B cell (primary cell): ENCODE results near the gene ELF4. TPM values are rescaled to one million over a fixed set of nuclear protein-coding genes. Genes with fewer than 3 reads are reported as not detected.

ENCODE experiments used
- ATAC-seq: fragments of 200-7000 bp; cut with Tn5 transposase; one replicate; pipeline ENCODE4 v1.10.0; 2021; ENCODE audit warnings: low read depth, mild to moderate bottlenecking, moderate number of reproducible peaks, moderate library complexity
- CTCF ChIA-PET: fragments of 350-600 bp; sonication (Branson Sonifier 250); formaldehyde crosslinking; loops from one replicate; lab custom pipeline; 2021; ENCODE audit warnings: antibody characterized with exemption, inconsistent platforms; lab: Charles Lee
- POLR2A ChIA-PET: fragments of 350-600 bp; sonication (Branson Sonifier 250); formaldehyde crosslinking; loops from one replicate; lab custom pipeline; 2021; ENCODE audit warnings: antibody characterized with exemption; lab: Charles Lee
- DNase-seq: peaks from one replicate; pipeline ENCODE4 v3.0.0; 2013
- H2AFZ ChIP-seq: 2 replicates; pipeline ENCODE4 v1.6.1; 2012; ENCODE audit warnings: mild to moderate bottlenecking, low read depth, low read length; ENCODE audit not compliant: insufficient read depth, poor library complexity, severe bottlenecking
- H3K27ac ChIP-seq, 2 donors: 1 replicate in 1 of 2; 2 replicates in 1 of 2; pipeline ENCODE4 v1.5.1; 2012 to 2013; ENCODE audit warnings: low read length in 2 of 2, mild to moderate bottlenecking in 2 of 2, moderate library complexity in 1 of 2
- H3K27me3 ChIP-seq, 4 experiments: fragments of 200-600 bp in 1 of 4; sonication (generic) in 1 of 4; replicated peaks in 1 of 4; 1 replicate in 2 of 4; 2 replicates in 2 of 4; pipeline versions ENCODE4 v1.6.1 to v1.7.0; 2013 to 2016; ENCODE audit warnings: low read length in 3 of 4, mild to moderate bottlenecking in 2 of 4, mixed read lengths in 1 of 4, moderate library complexity in 1 of 4; ENCODE audit not compliant: insufficient read depth in 4 of 4, control insufficient read depth in 3 of 4; ENCODE audit errors: control extremely low read depth in 1 of 4
- H3K36me3 ChIP-seq, 2 experiments: replicated peaks in 1 of 2; 1 replicate in 1 of 2; 2 replicates in 1 of 2; pipeline versions ENCODE4 v1.6.1 to v1.7.1; 2013; ENCODE audit warnings: low read length in 1 of 2; ENCODE audit not compliant: insufficient read depth in 2 of 2, control insufficient read depth in 1 of 2; ENCODE audit errors: control extremely low read depth in 1 of 2, extremely low read depth in 1 of 2
- H3K4me1 ChIP-seq, 2 donors: fragments of 200-600 bp in 1 of 2; sonication (generic) in 1 of 2; 1 replicate in 1 of 2; 2 replicates in 1 of 2; pipeline versions ENCODE4 v1.5.1 to v1.6.1; 2013 to 2017; ENCODE audit warnings: low read length in 2 of 2; ENCODE audit not compliant: control insufficient read depth in 2 of 2, insufficient read depth in 2 of 2
- H3K4me2 ChIP-seq: replicated peaks from 2 replicates; pipeline ENCODE3; 2012; ENCODE audit warnings: mild to moderate bottlenecking, low read depth, low read length; ENCODE audit not compliant: poor library complexity, severe bottlenecking
- H3K4me3 ChIP-seq, 5 experiments: fragments of 200-600 bp in 1 of 5; sonication (generic) in 1 of 5; 1 replicate in 3 of 5; 2 replicates in 2 of 5; pipeline versions ENCODE4 v1.5.1 to v1.7.0; 2011 to 2016; ENCODE audit warnings: low read length in 4 of 5, mild to moderate bottlenecking in 4 of 5, low read depth in 2 of 5, control low read depth in 1 of 5, moderate library complexity in 1 of 5; ENCODE audit not compliant: insufficient read depth in 1 of 5; ENCODE audit errors: control extremely low read depth in 1 of 5, extremely low read depth in 1 of 5
- H3K79me2 ChIP-seq: fragments of 200-600 bp; sonication (generic); one replicate; pipeline ENCODE4 v1.6.0; 2016; ENCODE audit warnings: low read length; ENCODE audit not compliant: control insufficient read depth, insufficient read depth
- H3K9ac ChIP-seq: fragments of 200-600 bp; sonication (generic); 2 replicates; pipeline ENCODE4 v1.6.1; 2017; ENCODE audit warnings: mild to moderate bottlenecking, low read length, moderate library complexity
- H3K9me3 ChIP-seq, 3 donors: one replicate each; pipeline versions ENCODE4 v1.6.1 to v1.7.1; 2013; ENCODE audit warnings: low read length in 2 of 3; ENCODE audit not compliant: control insufficient read depth in 2 of 3, insufficient read depth in 1 of 3; ENCODE audit errors: control extremely low read depth in 1 of 3
- H4K20me1 ChIP-seq: 2 replicates; pipeline ENCODE4 v1.6.0; 2012; ENCODE audit warnings: mild to moderate bottlenecking, low read length; ENCODE audit not compliant: insufficient read depth, control insufficient read depth, poor library complexity, severe bottlenecking
- H3K27ac Mint-ChIP-seq: one replicate; pipeline ENCODE4 v1.8.0; 2021; ENCODE audit warnings: mixed read lengths
- H3K27me3 Mint-ChIP-seq: one replicate; pipeline ENCODE4 v1.8.0; 2021; ENCODE audit warnings: mixed read lengths
- H3K4me1 Mint-ChIP-seq: one replicate; pipeline ENCODE4 v1.8.0; 2021; ENCODE audit warnings: mixed read lengths
- H3K4me3 Mint-ChIP-seq: one replicate; pipeline ENCODE4 v1.8.0; 2021; ENCODE audit warnings: mixed read lengths
- H3K9me3 Mint-ChIP-seq: one replicate; pipeline ENCODE4 v1.8.0; 2022; ENCODE audit warnings: mixed read lengths; ENCODE audit not compliant: insufficient read depth
- EZH2 ChIP-seq: IDR thresholded peaks from 2 replicates; pipeline ENCODE4 v1.6.1; 2012; ENCODE audit warnings: borderline replicate concordance, low read depth, mild to moderate bottlenecking, moderate library complexity, low read length; ENCODE audit not compliant: insufficient read depth, poor library complexity, severe bottlenecking
- WGBS: methylation state at CpG from one replicate; pipeline ENCODE4 v1.1.5; 2013; ENCODE audit warnings: missing lambda C conversion rate; ENCODE audit not compliant: insufficient coverage; 5-methylcytosine and 5-hydroxymethylcytosine counted together
- intact Hi-C: fragments of 100-400 bp; cut with micrococcal nuclease; formaldehyde crosslinking; loops from one replicate; pipeline ENCODE4 v1.10.0; 2022
- polyA plus RNA-seq: library from polyadenylated mRNA; depleted of rRNA; stranded (reverse); fragments of >200 nt; gene quantifications from 2 replicates; pipeline ENCODE4 v1.2.3, GENCODE V29; 2012
- total RNA-seq, 2 donors: library from RNA; stranded (reverse); fragments of 120-200 nt in 1 of 2; gene quantifications; 1 replicate in 1 of 2; 2 replicates in 1 of 2; pipeline versions ENCODE4 v1.2.3 to v1.2.4, GENCODE V29; 2013 to 2022
- TF ChIP-seq, protein P1 (sequence below): fragments of 200-600 bp; IDR thresholded peaks from one replicate; pipeline ENCODE4 v1.8.0; 2022; ENCODE audit warnings: antibody characterized with exemption, mild to moderate bottlenecking

Gene ELF4
- total and polyA plus RNA-seq, 2 donors (not counting 1 experiment from before 2014, with no cell fraction given) = 24.7 to 26.3 TPM

DNA sequence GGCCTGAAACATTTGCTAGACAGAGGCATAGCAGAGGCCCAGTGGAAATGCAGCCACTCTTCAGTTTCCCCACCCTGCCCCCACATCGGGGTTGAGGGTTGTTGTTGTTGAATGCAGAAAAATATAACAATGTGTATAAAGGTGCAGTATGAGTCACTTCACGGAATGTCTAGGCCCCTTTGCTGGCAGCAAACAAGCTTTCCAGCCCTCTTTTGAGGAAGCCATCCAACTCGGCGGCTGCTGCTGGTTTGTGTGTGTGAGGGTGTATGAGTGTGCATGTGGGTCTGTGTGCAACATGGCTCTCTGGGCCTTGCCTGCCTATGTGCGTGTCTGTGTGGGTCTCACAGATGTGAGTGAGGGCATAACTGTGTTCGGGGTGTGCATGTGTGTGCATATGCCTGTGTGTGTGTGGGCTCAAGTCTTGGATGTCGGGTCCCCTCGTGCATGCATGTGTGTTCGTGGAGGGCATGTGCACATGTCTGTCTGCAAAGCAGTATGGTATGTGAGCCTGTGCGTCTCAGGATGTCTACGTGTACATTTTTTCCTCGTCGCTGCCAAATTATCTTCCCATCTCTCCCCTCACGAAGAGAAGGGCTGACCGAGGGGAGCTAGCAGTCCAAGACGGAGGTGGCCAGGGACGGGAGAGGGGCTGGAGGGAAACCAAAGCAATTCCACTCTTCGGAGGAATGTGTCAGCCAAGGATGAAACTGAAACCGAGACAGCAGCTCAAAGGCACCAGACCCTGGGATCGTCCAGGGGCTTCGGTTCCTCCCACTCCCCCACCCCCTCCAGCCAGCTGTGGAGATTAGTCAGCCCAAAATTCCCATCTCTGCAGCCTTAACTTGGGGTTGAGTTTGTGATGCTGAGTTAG is 8.4 kb upstream of the ELF4 start:
- ATAC-seq = no peak
- no peak overlapping the region for H2AFZ ChIP-seq

DNA sequence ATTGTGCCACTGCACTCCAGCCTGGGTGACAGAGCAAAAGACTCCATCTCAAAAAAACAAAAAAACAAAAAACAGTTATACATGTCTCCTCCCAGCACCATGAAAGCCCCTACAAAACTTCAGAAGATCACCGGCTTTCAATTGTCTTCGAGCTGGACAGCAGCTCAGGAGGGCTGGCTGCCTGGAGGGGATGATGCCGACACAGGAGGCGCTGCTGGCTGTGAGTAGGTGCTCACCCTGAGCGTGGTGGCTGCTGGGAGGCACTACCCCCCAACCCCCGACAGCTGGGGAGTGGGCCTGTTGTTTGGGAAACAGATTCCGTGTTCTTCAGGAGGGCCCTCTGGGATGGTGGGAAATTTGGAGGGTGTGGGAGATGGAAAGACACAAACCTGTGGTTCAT is 6.9 kb upstream of the ELF4 start:
- no peaks in the 10 kb centered on the region for H3K79me2 ChIP-seq
- ChIA-PET CTCF (interaction anchor here (1.0 to 8.4 kb wide), 2 partner anchors 21 to 37 kb away, joined by 6 to 164 read pairs; no protein-coding TSS in a partner anchor), POLR2A (no interaction called here)
- no peak overlapping the region for H3K4me2 ChIP-seq
- no peak for ATAC-seq
- H3K9me3 ChIP-seq = no peaks in the 10 kb centered on the region
- peaks cover 10% of the 10 kb centered on the region for H3K4me1 Mint-ChIP-seq
- no peak overlapping the region for H2AFZ ChIP-seq
- no peaks in the 10 kb centered on the region for H3K9me3 Mint-ChIP-seq
- H3K4me1 ChIP-seq = peaks cover 5 to 15% of the 10 kb centered on the region in 2 donors
- no peaks in the 10 kb centered on the region for H3K27me3 ChIP-seq
- no peak overlapping the region for H3K9ac ChIP-seq
- no peaks in the 10 kb centered on the region for H3K36me3 ChIP-seq
- H3K4me3 ChIP-seq = no peak overlapping the region
- H3K27me3 Mint-ChIP-seq = no peaks in the 10 kb centered on the region
- intact Hi-C loops = no loop called here
- H3K27ac ChIP-seq = no peak overlapping the region
- 100% methylated on average over 2 of the region's 7 CpGs for WGBS
- no peaks in the 10 kb centered on the region for H4K20me1 ChIP-seq
- TF ChIP-seq EZH2 = no peak
- TF ChIP-seq, protein P1, sequence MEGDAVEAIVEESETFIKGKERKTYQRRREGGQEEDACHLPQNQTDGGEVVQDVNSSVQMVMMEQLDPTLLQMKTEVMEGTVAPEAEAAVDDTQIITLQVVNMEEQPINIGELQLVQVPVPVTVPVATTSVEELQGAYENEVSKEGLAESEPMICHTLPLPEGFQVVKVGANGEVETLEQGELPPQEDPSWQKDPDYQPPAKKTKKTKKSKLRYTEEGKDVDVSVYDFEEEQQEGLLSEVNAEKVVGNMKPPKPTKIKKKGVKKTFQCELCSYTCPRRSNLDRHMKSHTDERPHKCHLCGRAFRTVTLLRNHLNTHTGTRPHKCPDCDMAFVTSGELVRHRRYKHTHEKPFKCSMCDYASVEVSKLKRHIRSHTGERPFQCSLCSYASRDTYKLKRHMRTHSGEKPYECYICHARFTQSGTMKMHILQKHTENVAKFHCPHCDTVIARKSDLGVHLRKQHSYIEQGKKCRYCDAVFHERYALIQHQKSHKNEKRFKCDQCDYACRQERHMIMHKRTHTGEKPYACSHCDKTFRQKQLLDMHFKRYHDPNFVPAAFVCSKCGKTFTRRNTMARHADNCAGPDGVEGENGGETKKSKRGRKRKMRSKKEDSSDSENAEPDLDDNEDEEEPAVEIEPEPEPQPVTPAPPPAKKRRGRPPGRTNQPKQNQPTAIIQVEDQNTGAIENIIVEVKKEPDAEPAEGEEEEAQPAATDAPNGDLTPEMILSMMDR = no peak
- no peak overlapping the region for H3K27ac Mint-ChIP-seq
- DNase-seq = no peak
- H3K4me3 Mint-ChIP-seq = no peak overlapping the region

More for the DNA sequence above, 8.4 kb upstream of the ELF4 start:
- Mint-ChIP-seq H3K4me1 (peaks cover 10% of the 10 kb centered on the region), H3K27ac (peak overlapping the region; percentile 59), H3K27me3 (no peaks in the 10 kb centered on the region), H3K4me3 (peak overlapping the region; percentile 54), H3K9me3 (no peaks in the 10 kb centered on the region)
- no peak overlapping the region for H3K9ac ChIP-seq
- H3K4me3 ChIP-seq = no peak overlapping the region
- H3K4me1 ChIP-seq = peaks cover 5 to 15% of the 10 kb centered on the region in 2 donors
- CTCF ChIA-PET = interaction anchor here (0.9 to 8.4 kb wide), 8 partner anchors 8 to 73 kb away, joined by 3 to 164 read pairs (median 6); partner anchors contain the start of gene AIFM1
- no peaks in the 10 kb centered on the region for H3K36me3 ChIP-seq
- DNase-seq = no peak
- 89% methylated on average over 3 of the region's 21 CpGs for WGBS
- no peaks in the 10 kb centered on the region for H3K79me2 ChIP-seq
- no peak overlapping the region for H3K27ac ChIP-seq
- no peak for TF ChIP-seq EZH2
- TF ChIP-seq, protein P1 = no peak
- no peaks in the 10 kb centered on the region for H4K20me1 ChIP-seq
- H3K9me3 ChIP-seq = no peaks in the 10 kb centered on the region
- H3K27me3 ChIP-seq = no peaks in the 10 kb centered on the region
- intact Hi-C loops = no loop called here
- H3K4me2 ChIP-seq = no peak overlapping the region
- POLR2A ChIA-PET = no interaction called here
